ENCODE data around the gene PCDHB4. TPM values are rescaled to one million over a fixed set of nuclear protein-coding genes. Genes with fewer than 3 reads are reported as not detected.
"Not testable (repeated sequence)": the region's sequence is repeated elsewhere in the genome, so short reads cannot be mapped to it uniquely, and the experiment has no call there.

PCDHB4 gene
- total RNA-seq, 1 donor from 2014 or later, result 1.6 TPM

DNA sequence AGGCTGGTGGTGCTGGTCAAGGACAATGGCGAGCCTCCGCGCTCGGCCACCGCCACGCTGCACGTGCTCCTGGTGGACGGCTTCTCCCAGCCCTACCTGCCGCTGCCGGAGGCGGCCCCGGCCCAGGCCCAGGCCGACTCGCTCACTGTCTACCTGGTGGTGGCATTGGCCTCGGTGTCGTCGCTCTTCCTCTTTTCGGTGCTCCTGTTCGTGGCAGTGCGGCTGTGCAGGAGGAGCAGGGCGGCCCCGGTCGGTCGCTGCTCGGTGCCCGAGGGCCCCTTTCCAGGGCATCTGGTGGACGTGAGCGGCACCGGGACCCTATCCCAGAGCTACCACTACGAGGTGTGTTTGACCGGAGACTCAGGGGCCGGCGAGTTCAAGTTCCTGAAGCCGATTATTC is 15.7 kb downstream of the PCDHB4 start:
- H3K9me3 ChIP-seq (ENCODE audit: control insufficient read depth in 3 of 3, low read length in 3 of 3), result peaks cover 2 to 16% (median 6%) of the 10 kb centered on the region in 3 donors
- H3K27ac ChIP-seq (ENCODE audit: low read depth, low read length); H3K4me1 ChIP-seq (ENCODE audit: control insufficient read depth in 3 of 3, insufficient read depth in 3 of 3, low read length in 3 of 3); H3K4me3 ChIP-seq (ENCODE audit: low read length in 3 of 3); H3K27me3 ChIP-seq (ENCODE audit: control insufficient read depth in 3 of 3, insufficient read depth in 3 of 3, low read length in 3 of 3); H3K36me3 ChIP-seq (ENCODE audit: control insufficient read depth in 3 of 3, insufficient read depth in 3 of 3, low read length in 3 of 3); H3K9ac ChIP-seq (ENCODE audit: low read depth in 1 of 3, low read length in 3 of 3): not testable (repeated sequence)

DNA sequence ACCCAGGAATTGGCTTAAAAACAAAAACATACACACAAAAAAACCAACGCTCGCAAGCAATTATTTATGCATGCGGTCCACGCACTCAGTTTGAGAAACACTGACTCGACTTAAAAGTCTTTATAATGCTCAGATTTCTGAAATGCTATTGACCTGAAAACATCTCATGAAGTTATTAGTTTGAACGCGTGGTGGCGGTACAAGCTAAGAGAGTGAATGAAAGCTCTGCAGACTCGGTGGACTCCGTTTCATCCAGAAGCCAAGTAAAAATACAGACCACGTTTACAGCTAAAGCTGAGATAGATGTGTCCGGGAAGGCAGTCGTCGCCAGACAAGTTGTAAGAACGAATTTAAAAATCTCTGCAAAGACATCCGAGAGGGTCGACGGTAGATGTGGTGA is 28.2 kb downstream of the PCDHB4 start, which contains the start of gene PCDHB6:
Gene PCDHB6 (plus strand): TSS at position 246 of the 400 bp plus-strand sequence. CDS start 201 bp downstream, outside the sequence.
- Histone ChIP-seq H3K4me3 (ENCODE audit: low read length in 3 of 3) (peak within 1 kb of the TSS in 2 of 3 donors; percentile 11 to 39), H3K4me1 (ENCODE audit: control insufficient read depth in 3 of 3, insufficient read depth in 3 of 3, low read length in 3 of 3) (no peaks in the 10 kb centered on the region), H3K9me3 (ENCODE audit: control insufficient read depth in 3 of 3, low read length in 3 of 3) (peaks cover 7 to 17% (median 8%) of the 10 kb centered on the region in 3 donors), H3K36me3 (ENCODE audit: control insufficient read depth in 3 of 3, insufficient read depth in 3 of 3, low read length in 3 of 3) (no peaks in the 10 kb centered on the region), H3K9ac (ENCODE audit: low read depth in 1 of 3, low read length in 3 of 3) (no peak within 1 kb of the TSS), H3K27me3 (ENCODE audit: control insufficient read depth in 3 of 3, insufficient read depth in 3 of 3, low read length in 3 of 3) (peaks cover 0 to 4% (median 3%) of the 10 kb centered on the region in 3 donors), H3K27ac (ENCODE audit: low read depth, low read length) (no peak within 1 kb of the TSS)

GRCh38 chr5:141150224-141150992 is 28.8 kb downstream of the PCDHB4 start:
- Histone ChIP-seq H3K4me3 (ENCODE audit: low read length in 3 of 3) (peak overlapping the region in 2 of 3 donors; percentile 11 to 39), H3K4me1 (ENCODE audit: control insufficient read depth in 3 of 3, insufficient read depth in 3 of 3, low read length in 3 of 3) (no peaks in the 10 kb centered on the region), H3K9me3 (ENCODE audit: control insufficient read depth in 3 of 3, low read length in 3 of 3) (peaks cover 7 to 17% (median 8%) of the 10 kb centered on the region in 3 donors)

GRCh38 chr5:141150993-141151325 is 29.3 kb downstream of the PCDHB4 start:
- H3K27ac ChIP-seq (ENCODE audit: low read depth, low read length), result no peak overlapping the region
- no peaks in the 10 kb centered on the region for H3K36me3 ChIP-seq (ENCODE audit: control insufficient read depth in 3 of 3, insufficient read depth in 3 of 3, low read length in 3 of 3)
- H3K9ac ChIP-seq (ENCODE audit: low read depth in 1 of 3, low read length in 3 of 3), result no peak overlapping the region
- peak overlapping the region in 1 of 3 donors; percentile 11 for H3K4me3 ChIP-seq (ENCODE audit: low read length in 3 of 3)
- H3K9me3 ChIP-seq (ENCODE audit: control insufficient read depth in 3 of 3, low read length in 3 of 3), result peaks cover 8 to 17% (median 9%) of the 10 kb centered on the region in 3 donors
- peaks cover 0 to 4% (median 3%) of the 10 kb centered on the region in 3 donors for H3K27me3 ChIP-seq (ENCODE audit: control insufficient read depth in 3 of 3, insufficient read depth in 3 of 3, low read length in 3 of 3)
- H3K4me1 ChIP-seq (ENCODE audit: control insufficient read depth in 3 of 3, insufficient read depth in 3 of 3, low read length in 3 of 3), result no peaks in the 10 kb centered on the region

More at GRCh38 chr5:141150224-141150992, 28.8 kb downstream of the PCDHB4 start:
- H3K9ac ChIP-seq (ENCODE audit: low read depth in 1 of 3, low read length in 3 of 3), result no peak overlapping the region
- no peak overlapping the region for H3K27ac ChIP-seq (ENCODE audit: low read depth, low read length)
- no peaks in the 10 kb centered on the region for H3K36me3 ChIP-seq (ENCODE audit: control insufficient read depth in 3 of 3, insufficient read depth in 3 of 3, low read length in 3 of 3)
- peaks cover 0 to 4% (median 3%) of the 10 kb centered on the region in 3 donors for H3K27me3 ChIP-seq (ENCODE audit: control insufficient read depth in 3 of 3, insufficient read depth in 3 of 3, low read length in 3 of 3)

DNA sequence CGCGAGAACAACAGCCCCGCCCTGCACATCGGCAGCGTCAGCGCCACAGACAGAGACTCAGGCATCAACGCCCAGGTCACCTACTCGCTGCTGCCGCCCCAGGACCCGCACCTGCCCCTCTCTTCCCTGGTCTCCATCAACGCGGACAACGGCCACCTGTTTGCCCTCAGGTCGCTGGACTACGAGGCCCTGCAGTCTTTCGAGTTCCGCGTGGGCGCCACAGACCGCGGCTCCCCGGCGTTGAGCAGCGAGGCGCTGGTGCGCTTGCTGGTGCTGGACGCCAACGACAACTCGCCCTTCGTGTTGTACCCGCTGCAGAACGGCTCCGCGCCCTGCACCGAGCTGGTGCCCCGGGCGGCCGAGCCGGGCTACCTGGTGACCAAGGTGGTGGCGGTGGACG is 30.0 kb downstream of the PCDHB4 start:
- not testable (repeated sequence) for H3K9ac ChIP-seq (ENCODE audit: low read depth in 1 of 3, low read length in 3 of 3); H3K27me3 ChIP-seq (ENCODE audit: control insufficient read depth in 3 of 3, insufficient read depth in 3 of 3, low read length in 3 of 3); H3K4me3 ChIP-seq (ENCODE audit: low read length in 3 of 3); H3K36me3 ChIP-seq (ENCODE audit: control insufficient read depth in 3 of 3, insufficient read depth in 3 of 3, low read length in 3 of 3); H3K27ac ChIP-seq (ENCODE audit: low read depth, low read length); H3K4me1 ChIP-seq (ENCODE audit: control insufficient read depth in 3 of 3, insufficient read depth in 3 of 3, low read length in 3 of 3)
- peaks cover 12 to 21% (median 13%) of the 10 kb centered on the region in 3 donors for H3K9me3 ChIP-seq (ENCODE audit: control insufficient read depth in 3 of 3, low read length in 3 of 3)

- H3K9ac ChIP-seq (ENCODE audit: low read depth in 1 of 3, low read length in 3 of 3); H3K36me3 ChIP-seq (ENCODE audit: control insufficient read depth in 3 of 3, insufficient read depth in 3 of 3, low read length in 3 of 3); H3K4me1 ChIP-seq (ENCODE audit: control insufficient read depth in 3 of 3, insufficient read depth in 3 of 3, low read length in 3 of 3); H3K27me3 ChIP-seq (ENCODE audit: control insufficient read depth in 3 of 3, insufficient read depth in 3 of 3, low read length in 3 of 3); H3K27ac ChIP-seq (ENCODE audit: low read depth, low read length); H3K4me3 ChIP-seq (ENCODE audit: low read length in 3 of 3): not testable (repeated sequence)
- H3K9me3 ChIP-seq (ENCODE audit: control insufficient read depth in 3 of 3, low read length in 3 of 3), result peaks cover 13 to 25% (median 15%) of the 10 kb centered on the region in 3 donors
These were observed 30.5 kb downstream of the PCDHB4 start for GRCh38 chr5:141152096-141152495.

GRCh38 chr5:141155540-141156374 is 34.1 kb downstream of the PCDHB4 start:
- Histone ChIP-seq H3K9me3 (ENCODE audit: control insufficient read depth in 3 of 3, low read length in 3 of 3) (peaks cover 13 to 25% (median 13%) of the 10 kb centered on the region in 3 donors), H3K9ac (ENCODE audit: low read depth in 1 of 3, low read length in 3 of 3) (no peak overlapping the region), H3K4me3 (ENCODE audit: low read length in 3 of 3) (no peak overlapping the region), H3K27ac (ENCODE audit: low read depth, low read length) (no peak overlapping the region), H3K36me3 (ENCODE audit: control insufficient read depth in 3 of 3, insufficient read depth in 3 of 3, low read length in 3 of 3) (no peaks in the 10 kb centered on the region), H3K27me3 (ENCODE audit: control insufficient read depth in 3 of 3, insufficient read depth in 3 of 3, low read length in 3 of 3) (peaks cover 3 to 8% (median 4%) of the 10 kb centered on the region in 3 donors), H3K4me1 (ENCODE audit: control insufficient read depth in 3 of 3, insufficient read depth in 3 of 3, low read length in 3 of 3) (no peaks in the 10 kb centered on the region)

DNA sequence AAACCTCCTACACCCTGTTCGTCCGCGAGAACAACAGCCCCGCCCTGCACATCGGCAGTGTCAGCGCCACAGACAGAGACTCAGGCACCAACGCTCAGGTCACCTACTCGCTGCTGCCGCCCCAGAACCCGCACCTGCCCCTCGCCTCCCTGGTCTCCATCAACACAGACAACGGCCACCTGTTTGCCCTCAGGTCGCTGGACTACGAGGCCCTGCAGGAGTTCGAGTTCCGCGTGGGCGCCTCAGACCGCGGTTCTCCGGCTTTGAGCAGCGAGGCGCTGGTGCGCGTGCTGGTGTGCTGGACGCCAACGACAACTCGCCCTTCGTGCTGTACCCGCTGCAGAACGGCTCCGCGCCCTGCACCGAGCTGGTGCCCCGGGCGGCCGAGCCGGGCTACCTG is 35.7 kb downstream of the PCDHB4 start:
- not testable (repeated sequence) for H3K4me3 ChIP-seq (ENCODE audit: low read length in 3 of 3); H3K9ac ChIP-seq (ENCODE audit: low read depth in 1 of 3, low read length in 3 of 3); H3K27me3 ChIP-seq (ENCODE audit: control insufficient read depth in 3 of 3, insufficient read depth in 3 of 3, low read length in 3 of 3); H3K27ac ChIP-seq (ENCODE audit: low read depth, low read length); H3K4me1 ChIP-seq (ENCODE audit: control insufficient read depth in 3 of 3, insufficient read depth in 3 of 3, low read length in 3 of 3); H3K36me3 ChIP-seq (ENCODE audit: control insufficient read depth in 3 of 3, insufficient read depth in 3 of 3, low read length in 3 of 3)
- H3K9me3 ChIP-seq (ENCODE audit: control insufficient read depth in 3 of 3, low read length in 3 of 3), result peaks cover 6 to 22% (median 7%) of the 10 kb centered on the region in 3 donors

DNA sequence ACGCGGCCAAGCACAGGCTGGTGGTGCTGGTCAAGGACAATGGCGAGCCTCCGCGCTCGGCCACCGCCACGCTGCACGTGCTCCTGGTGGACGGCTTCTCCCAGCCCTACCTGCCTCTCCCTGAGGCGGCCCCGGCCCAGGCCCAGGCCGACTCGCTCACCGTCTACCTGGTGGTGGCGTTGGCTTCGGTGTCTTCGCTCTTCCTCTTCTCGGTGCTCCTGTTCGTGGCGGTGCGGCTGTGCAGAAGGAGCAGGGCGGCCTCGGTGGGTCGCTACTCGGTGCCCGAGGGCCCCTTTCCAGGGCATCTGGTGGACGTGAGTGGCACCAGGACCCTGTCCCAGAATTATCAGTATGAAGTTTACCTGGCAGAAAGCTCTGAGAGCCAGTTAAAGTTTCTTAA is 36.3 kb downstream of the PCDHB4 start:
- not testable (repeated sequence) for H3K27me3 ChIP-seq (ENCODE audit: control insufficient read depth in 3 of 3, insufficient read depth in 3 of 3, low read length in 3 of 3); H3K36me3 ChIP-seq (ENCODE audit: control insufficient read depth in 3 of 3, insufficient read depth in 3 of 3, low read length in 3 of 3); H3K9ac ChIP-seq (ENCODE audit: low read depth in 1 of 3, low read length in 3 of 3); H3K4me1 ChIP-seq (ENCODE audit: control insufficient read depth in 3 of 3, insufficient read depth in 3 of 3, low read length in 3 of 3); H3K4me3 ChIP-seq (ENCODE audit: low read length in 3 of 3); H3K27ac ChIP-seq (ENCODE audit: low read depth, low read length)
- peaks cover 6 to 21% (median 7%) of the 10 kb centered on the region in 3 donors for H3K9me3 ChIP-seq (ENCODE audit: control insufficient read depth in 3 of 3, low read length in 3 of 3)
